Glutamatergic neuron (in vitro differentiated cells): ENCODE measurements around the gene CACNG4. TPM values are rescaled to one million over a fixed set of nuclear protein-coding genes. Genes with fewer than 3 reads are reported as not detected.

Experiments used
- DNase-seq: peaks from one replicate; pipeline ENCODE4 v3.0.0; 2022
- H3K27ac Mint-ChIP-seq: one replicate; pipeline ENCODE4 v1.8.0; 2020; ENCODE audit warnings: mild to moderate bottlenecking, mixed read lengths, inconsistent platforms; ENCODE audit not compliant: unreplicated experiment
- H3K27me3 Mint-ChIP-seq: one replicate; pipeline ENCODE4 v1.8.0; 2020; ENCODE audit warnings: mild to moderate bottlenecking, moderate library complexity, mixed read lengths, inconsistent platforms; ENCODE audit not compliant: unreplicated experiment
- H3K36me3 Mint-ChIP-seq: one replicate; pipeline ENCODE4 v1.8.0; 2020; ENCODE audit warnings: mild to moderate bottlenecking, mixed read lengths, inconsistent platforms; ENCODE audit not compliant: unreplicated experiment
- H3K4me1 Mint-ChIP-seq: one replicate; pipeline ENCODE4 v1.8.0; 2020; ENCODE audit warnings: mild to moderate bottlenecking, low read depth, mixed read lengths, inconsistent platforms; ENCODE audit not compliant: unreplicated experiment
- H3K4me3 Mint-ChIP-seq: one replicate; pipeline ENCODE4 v1.8.0; 2020; ENCODE audit warnings: mild to moderate bottlenecking, mixed read lengths, inconsistent platforms; ENCODE audit not compliant: unreplicated experiment
- H3K9me3 Mint-ChIP-seq: one replicate; pipeline ENCODE4 v1.8.0; 2020; ENCODE audit warnings: mild to moderate bottlenecking, moderate library complexity, mixed read lengths, inconsistent platforms; ENCODE audit not compliant: unreplicated experiment
- CTCF ChIP-seq: fragments of 200-600 bp; sonication (generic); IDR thresholded peaks from one replicate; pipeline ENCODE4 v1.5.0; 2021; ENCODE audit not compliant: partially characterized antibody, unreplicated experiment
- total RNA-seq: library from RNA; stranded (reverse); fragmentation: NEBNext Ultra II Directional; extraction: Animal tissue kit (Norgen Biotek cat#: 25700); gene quantifications from one replicate; pipeline ENCODE4 v1.2.1, GENCODE V29; 2021; ENCODE audit not compliant: unreplicated experiment

CACNG4 gene
- total RNA-seq, 1 donor from 2014 or later = 105 TPM

DNA sequence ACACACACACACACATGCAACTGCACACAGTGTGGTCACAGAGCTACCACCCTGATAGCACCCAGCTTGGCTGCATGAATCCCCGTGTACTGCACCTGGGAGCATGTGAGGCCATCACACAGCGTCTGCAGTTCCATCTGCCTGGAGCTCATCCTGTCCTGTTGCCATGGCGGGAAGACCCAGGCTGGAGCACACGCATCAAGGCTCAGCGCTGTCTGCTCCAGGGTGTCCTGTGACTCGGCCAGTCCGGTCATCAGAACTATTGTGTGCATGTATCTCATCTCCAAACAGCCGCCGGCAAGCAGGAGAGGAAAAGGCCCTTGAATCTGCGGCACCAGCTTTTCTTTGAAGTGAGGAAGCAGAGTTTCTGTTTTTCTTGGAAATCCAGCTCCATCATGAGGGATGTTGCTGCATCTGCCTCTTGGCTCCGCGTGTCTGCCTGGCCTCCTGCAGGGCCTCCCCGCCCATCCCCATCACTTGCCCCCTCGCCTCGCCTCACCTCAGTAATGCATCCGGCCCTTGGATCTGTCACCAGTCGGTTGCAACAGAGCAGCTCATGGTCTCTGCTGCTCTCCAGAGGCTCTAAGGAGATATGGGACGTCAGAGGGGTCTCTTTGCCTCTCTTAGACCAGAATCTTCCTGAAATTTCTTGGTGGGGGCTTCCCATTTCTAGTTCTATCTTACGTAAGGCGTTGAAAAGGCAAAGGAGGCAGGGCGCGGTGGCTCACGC, 23.7 kb downstream of the CACNG4 start:
- DNase-seq = no peak
- H3K9me3 Mint-ChIP-seq = peaks cover 8% of the 10 kb centered on the region
- no peak overlapping the region for H3K27ac Mint-ChIP-seq
- peaks cover 18% of the 10 kb centered on the region for H3K36me3 Mint-ChIP-seq
- peaks cover 2% of the 10 kb centered on the region for H3K27me3 Mint-ChIP-seq
- no peak overlapping the region for H3K4me3 Mint-ChIP-seq
- TF ChIP-seq CTCF = no peak
- peaks cover 32% of the 10 kb centered on the region for H3K4me1 Mint-ChIP-seq

- DNase-seq = no peak
- H3K4me1 Mint-ChIP-seq = peaks cover 26% of the 10 kb centered on the region
- TF ChIP-seq CTCF = no peak
- H3K27me3 Mint-ChIP-seq = peaks cover 2% of the 10 kb centered on the region
- H3K27ac Mint-ChIP-seq = no peak overlapping the region
- H3K36me3 Mint-ChIP-seq = peaks cover 18% of the 10 kb centered on the region
- H3K4me3 Mint-ChIP-seq = no peak overlapping the region
- peaks cover 8% of the 10 kb centered on the region for H3K9me3 Mint-ChIP-seq
Observed at GRCh38 chr17:66989076-66989475, 24.6 kb downstream of the CACNG4 start.

- Mint-ChIP-seq H3K27ac (no peak overlapping the region), H3K9me3 (peaks cover 5% of the 10 kb centered on the region), H3K4me1 (peaks cover 26% of the 10 kb centered on the region), H3K27me3 (peaks cover 2% of the 10 kb centered on the region), H3K4me3 (no peak overlapping the region), H3K36me3 (peaks cover 18% of the 10 kb centered on the region)
- no peak for DNase-seq
- no peak for TF ChIP-seq CTCF
Observed at GRCh38 chr17:66989579-66989978, 25.1 kb downstream of the CACNG4 start.

DNA sequence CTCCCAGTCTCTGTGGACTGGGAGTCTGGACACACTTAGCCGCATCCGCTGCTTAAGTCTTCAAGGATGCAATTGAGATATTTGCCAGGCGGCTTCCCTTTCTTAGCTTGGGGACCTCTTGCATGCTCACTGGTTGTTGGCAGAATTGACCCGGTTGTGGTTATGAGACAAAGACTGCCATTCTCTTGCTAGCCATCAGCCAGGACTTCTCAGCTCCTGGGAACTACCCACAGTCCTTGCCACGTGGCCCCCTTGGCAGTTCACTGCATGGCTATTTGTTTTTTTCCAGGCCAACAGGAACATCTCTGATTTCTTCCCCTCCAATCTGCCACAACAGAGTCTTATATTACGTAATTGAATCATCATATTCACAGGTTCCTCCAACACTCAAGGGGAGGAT, 25.5 kb downstream of the CACNG4 start:
- no peak for TF ChIP-seq CTCF
- Mint-ChIP-seq H3K36me3 (peaks cover 18% of the 10 kb centered on the region), H3K4me1 (peaks cover 24% of the 10 kb centered on the region), H3K27ac (no peak overlapping the region), H3K4me3 (no peak overlapping the region), H3K27me3 (peaks cover 2% of the 10 kb centered on the region), H3K9me3 (peaks cover 5% of the 10 kb centered on the region)
- DNase-seq = no peak

- no peak overlapping the region for H3K27ac Mint-ChIP-seq
- H3K4me1 Mint-ChIP-seq = peaks cover 9% of the 10 kb centered on the region
- H3K27me3 Mint-ChIP-seq = peaks cover 10% of the 10 kb centered on the region
- no peak for TF ChIP-seq CTCF
- H3K9me3 Mint-ChIP-seq = peaks cover 4% of the 10 kb centered on the region
- H3K36me3 Mint-ChIP-seq = peaks cover 18% of the 10 kb centered on the region
- H3K4me3 Mint-ChIP-seq = no peak overlapping the region
- DNase-seq = no peak
Observed at GRCh38 chr17:66992911-66993442, 28.5 kb downstream of the CACNG4 start.
